Skin epidermis (tissue), 12 donors: ENCODE measurements around the gene FADS2.
A peak's percentile ranks its signal among the peaks of the same experiment; 100 is the strongest.

Source experiments
- H3K27ac ChIP-seq, 21 experiments: fragments of 200-600 bp; sonication (generic) in 11 of 21; one replicate each; pipeline ENCODE4 v1.5.0; 2020; ENCODE audit warnings: mild to moderate bottlenecking in 3 of 21, inconsistent platforms in 2 of 21, moderate library complexity in 2 of 21
- H3K4me3 ChIP-seq, 7 experiments: fragments of 200-600 bp; sonication (generic) in 2 of 7; one replicate each; pipeline ENCODE4 v1.5.0; 2020; ENCODE audit warnings: inconsistent platforms in 2 of 7, mild to moderate bottlenecking in 2 of 7, moderate library complexity in 1 of 7

FADS2 gene

DNA sequence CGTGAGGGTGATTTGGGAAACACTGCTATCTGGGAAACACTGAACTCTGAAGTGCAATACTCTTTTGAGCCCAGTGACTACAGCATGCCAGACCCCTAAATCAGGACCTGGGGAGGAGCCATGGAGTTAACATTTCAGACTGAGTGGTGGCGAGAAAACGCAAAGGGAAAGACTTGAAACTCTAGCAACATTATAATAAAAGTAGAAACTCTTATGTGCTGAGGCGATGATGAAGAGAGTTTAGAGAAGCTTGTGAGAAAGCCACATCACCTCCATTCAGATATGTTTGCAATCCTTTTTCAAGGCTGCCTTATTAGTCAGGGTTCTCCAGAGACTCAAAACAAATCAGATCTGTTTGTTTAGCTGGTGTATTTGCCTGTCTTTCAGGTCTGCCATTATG is 33.5 kb upstream of the FADS2 start:
- no peak overlapping the region for H3K27ac ChIP-seq
- no peak overlapping the region for H3K4me3 ChIP-seq

DNA sequence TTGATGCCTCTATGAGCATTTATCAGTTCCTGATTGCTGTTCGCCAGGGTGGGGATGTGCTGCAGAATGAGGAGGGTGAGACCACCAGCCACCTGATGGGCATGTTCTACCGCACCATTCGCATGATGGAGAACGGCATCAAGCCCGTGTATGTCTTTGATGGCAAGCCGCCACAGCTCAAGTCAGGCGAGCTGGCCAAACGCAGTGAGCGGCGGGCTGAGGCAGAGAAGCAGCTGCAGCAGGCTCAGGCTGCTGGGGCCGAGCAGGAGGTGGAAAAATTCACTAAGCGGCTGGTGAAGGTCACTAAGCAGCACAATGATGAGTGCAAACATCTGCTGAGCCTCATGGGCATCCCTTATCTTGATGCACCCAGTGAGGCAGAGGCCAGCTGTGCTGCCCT is 32.6 kb upstream of the FADS2 start:
- Histone ChIP-seq H3K4me3 (no peak overlapping the region), H3K27ac (no peak overlapping the region)

DNA sequence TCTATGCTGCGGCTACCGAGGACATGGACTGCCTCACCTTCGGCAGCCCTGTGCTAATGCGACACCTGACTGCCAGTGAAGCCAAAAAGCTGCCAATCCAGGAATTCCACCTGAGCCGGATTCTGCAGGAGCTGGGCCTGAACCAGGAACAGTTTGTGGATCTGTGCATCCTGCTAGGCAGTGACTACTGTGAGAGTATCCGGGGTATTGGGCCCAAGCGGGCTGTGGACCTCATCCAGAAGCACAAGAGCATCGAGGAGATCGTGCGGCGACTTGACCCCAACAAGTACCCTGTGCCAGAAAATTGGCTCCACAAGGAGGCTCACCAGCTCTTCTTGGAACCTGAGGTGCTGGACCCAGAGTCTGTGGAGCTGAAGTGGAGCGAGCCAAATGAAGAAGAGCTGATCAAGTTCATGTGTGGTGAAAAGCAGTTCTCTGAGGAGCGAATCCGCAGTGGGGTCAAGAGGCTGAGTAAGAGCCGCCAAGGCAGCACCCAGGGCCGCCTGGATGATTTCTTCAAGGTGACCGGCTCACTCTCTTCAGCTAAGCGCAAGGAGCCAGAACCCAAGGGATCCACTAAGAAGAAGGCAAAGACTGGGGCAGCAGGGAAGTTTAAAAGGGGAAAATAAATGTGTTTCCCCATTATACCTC is 32.1 kb upstream of the FADS2 start:
- no peak overlapping the region for H3K4me3 ChIP-seq
- H3K27ac ChIP-seq = no peak overlapping the region

DNA sequence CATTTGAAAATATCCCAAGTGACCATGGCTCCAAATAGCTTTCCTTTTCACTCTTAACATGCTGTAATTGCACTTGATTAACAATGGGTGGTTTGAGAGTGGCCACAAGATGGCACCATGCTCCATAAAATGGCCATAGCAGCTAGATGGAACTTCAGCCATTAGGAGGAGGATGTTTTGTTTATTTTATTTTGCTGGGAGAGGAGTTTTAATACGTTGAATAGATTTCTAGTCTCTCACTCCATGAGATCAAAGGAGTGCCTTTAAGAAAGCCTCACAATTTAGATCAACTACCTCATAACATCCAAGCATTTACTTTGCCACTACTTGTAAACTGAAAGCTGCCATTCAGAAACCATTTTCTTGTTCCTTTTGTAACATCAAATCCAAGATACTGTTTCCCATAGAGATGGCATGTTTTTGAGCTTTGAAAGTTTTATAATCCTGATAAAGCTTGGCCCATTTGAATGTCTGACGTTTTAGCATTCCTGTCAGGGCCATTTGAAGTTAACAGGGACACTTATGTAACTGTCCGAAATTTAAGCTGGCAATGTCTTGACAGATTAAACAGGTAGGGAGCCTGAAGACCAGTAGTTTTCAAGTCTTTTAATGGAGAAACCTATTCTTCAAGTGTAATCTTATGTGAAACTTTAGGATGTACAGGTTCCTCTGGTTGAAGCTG is 30.7 kb upstream of the FADS2 start:
- peak overlapping the region in 5 of 21 experiments; percentile 2 to 55 (median 36) for H3K27ac ChIP-seq

DNA sequence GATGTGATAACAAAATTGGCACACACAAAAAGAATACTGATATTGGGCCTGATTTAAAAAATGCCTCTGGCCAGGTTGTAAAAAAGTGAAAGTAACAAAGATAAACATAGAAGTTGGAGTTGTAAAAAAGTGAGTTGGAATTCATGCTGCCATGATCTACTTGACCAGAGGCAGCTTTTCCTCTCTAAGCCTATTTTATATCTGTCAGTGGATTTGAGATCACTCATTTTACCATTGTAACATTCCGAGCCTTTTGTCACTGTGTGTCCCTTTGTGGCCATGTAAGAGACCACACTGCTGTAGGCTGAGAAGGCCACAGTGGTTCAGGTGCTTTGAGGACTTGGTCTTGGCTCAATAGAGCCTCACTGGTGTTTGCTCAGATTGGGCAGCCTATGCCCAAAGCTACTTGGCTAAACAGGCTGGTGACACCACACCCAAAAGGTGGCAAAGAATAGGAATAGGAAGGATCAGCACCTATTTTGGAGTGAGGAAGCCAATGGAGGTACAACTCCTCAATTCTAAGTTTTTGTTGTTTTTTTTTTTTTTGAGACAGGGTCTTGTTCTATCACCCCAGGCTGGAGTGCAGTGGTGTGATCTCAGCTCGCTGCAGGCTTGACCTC is 28.3 kb upstream of the FADS2 start:
- Histone ChIP-seq H3K4me3 (no peak overlapping the region), H3K27ac (no peak overlapping the region)

More for the DNA sequence above, 30.7 kb upstream of the FADS2 start:
- H3K4me3 ChIP-seq = no peak overlapping the region

DNA sequence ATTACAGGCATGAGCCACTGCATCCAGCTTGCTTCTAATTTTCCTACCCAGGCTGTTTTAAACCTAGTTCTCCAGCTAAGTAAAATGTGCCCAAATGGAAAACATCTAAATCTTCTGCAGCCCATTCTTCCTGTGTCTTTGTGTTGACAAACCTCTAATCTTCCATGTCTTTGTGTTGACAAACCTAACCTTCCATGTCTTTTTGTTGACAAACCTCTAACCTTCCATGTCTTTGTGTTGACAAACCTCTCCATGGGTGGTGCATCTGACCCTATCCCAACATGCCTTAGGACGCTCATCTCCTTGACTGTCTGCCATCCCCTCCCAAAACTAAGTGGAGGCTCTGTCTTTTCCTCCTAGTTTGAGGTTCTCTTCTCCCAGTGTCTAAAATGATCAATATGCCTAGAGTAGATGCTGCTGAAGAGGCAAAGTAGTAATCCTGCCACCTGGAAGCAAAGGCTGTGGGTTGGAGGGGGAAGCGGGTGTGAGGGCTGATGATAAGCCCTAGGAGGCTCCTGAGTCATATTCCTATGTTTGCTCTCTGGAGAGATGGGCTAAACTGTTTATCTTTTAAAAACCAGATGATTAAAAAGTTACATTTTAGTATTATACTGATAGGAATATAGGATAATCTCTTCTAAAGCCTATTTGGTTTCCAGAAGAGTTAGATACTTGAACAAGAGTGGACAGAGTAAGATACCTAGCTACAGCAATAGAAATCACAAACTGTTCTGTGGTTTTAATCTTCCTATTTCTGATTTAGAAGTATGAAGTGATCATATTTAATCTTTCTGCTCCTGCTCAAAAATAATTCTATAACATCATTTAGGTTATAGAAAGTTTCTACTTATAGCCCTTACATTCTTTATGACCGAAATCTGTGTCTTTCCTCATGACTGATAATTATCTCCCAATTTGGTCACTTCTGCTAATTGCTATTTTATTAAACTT is 27.5 kb upstream of the FADS2 start:
- H3K4me3 ChIP-seq = no peak overlapping the region
- no peak overlapping the region for H3K27ac ChIP-seq

DNA sequence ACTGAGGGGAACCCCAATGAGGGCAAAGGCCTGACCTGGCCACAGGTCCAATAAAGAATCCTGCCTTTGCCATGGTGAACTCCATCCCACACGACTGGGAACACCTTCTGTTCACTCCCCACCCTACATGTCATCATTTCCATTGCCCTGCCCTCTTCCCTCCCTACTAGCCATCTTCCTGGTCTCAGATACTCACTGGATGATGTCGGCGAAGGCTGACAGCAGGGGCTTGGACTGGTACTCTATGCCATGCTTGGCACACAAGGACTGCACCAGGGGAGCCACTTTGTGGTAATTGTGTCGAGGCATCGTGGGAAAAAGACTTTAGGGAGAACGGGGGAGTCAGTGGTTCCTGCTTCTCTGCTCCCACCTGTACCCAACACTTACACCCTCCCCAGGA is 25.5 kb upstream of the FADS2 start:
- no peak overlapping the region for H3K4me3 ChIP-seq
- no peak overlapping the region for H3K27ac ChIP-seq

DNA sequence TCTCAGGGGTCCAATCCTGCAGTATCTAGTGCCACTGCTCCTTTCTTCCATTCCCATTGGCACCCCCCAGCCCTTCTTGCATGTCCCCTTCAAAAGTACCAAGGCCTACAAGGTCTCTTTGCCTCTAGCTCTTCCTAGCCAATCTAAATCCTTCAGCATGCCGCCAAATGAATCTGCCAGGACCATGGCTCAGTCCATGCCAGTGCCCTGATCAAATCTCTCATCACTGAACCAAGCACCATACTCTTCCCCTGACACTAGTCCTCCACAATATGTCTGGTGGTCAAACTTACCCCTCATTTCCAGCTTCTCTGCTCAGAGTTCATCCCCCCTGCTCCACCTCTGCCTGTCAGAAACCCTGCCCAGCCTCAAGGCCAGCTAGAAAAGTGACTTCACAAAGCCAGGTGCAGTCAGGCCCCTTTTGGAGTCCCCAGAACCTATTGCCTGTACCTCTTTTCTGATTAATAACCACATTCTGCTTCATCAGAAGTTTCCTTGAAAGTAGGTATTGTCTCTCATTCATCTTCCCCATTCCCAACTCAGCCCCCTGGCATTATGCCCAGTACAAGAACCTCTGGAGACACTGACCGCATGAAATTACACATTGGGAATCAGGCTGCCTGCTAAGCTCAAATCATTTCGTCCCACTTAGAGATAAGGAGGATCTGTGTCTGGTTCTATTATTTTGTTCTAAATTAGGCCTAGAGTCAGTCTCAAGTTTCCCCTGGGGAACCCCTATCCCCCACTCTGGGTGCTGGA is 24.0 kb upstream of the FADS2 start:
- H3K4me3 ChIP-seq = no peak overlapping the region
- no peak overlapping the region for H3K27ac ChIP-seq

DNA sequence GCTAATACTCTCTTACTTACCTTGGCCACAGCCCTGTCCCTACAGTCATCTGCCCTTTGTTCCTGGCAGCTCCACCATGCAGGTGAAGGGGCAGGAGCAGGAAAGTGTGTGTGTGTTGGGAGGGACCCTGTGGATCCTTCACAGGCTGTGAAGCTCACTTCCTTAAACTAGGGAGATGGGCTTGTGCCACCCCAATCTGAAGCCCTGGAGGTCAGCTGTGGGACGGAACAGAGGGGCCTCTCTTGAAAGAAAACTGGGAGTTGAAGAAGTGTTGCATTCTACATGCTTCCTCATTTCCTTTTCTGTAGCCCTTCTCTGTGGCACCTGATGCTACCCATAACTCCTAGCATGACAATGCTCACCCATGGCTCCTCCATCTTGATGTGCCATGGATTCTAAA is 23.0 kb upstream of the FADS2 start:
- Histone ChIP-seq H3K4me3 (no peak overlapping the region), H3K27ac (no peak overlapping the region)

DNA sequence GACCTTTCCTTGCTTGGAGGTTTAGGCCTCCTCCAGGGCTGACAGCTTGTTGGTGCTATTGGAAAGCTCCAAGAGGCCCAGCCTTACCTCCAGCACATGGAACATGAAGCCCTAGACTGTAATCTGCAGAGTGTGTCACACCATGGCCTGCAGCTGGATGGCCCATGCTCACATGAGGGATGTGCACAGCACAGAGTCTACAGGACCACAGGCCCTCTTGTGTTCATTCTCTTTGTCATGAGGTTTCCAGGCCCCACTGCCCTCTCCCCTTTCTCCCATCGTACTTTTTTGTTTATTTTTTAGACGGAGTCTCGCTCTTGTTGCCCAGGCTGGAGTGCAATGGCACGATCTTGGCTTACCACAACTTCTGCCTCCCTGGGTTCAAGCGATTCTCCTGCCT is 21.3 kb upstream of the FADS2 start:
- Histone ChIP-seq H3K4me3 (no peak overlapping the region), H3K27ac (no peak overlapping the region)

DNA sequence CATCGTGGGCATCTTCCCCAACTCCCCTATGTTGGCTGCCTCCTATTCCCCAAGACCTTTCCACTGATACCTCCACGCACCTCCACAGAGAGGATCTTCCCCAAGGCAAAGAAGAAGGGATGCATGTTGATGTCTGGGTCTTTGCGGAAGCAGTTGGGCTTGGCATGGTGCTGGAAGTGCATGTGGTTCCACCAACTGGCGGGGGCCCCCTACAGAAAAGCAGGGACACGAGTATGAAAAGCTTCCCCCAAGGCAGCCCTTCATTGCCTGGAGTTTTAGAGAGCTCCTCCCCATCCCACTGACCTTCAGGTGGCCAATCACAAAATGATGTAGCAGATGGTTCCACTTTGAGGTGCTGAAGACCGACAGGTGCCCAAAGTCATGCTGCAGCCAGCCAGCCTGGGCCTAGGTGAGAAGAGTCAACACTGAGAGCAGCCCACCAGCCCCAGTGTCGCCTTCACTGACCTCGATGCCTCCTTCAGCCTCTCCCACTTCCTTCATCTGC is 17.4 kb upstream of the FADS2 start:
- Histone ChIP-seq H3K4me3 (no peak overlapping the region), H3K27ac (no peak overlapping the region)

DNA sequence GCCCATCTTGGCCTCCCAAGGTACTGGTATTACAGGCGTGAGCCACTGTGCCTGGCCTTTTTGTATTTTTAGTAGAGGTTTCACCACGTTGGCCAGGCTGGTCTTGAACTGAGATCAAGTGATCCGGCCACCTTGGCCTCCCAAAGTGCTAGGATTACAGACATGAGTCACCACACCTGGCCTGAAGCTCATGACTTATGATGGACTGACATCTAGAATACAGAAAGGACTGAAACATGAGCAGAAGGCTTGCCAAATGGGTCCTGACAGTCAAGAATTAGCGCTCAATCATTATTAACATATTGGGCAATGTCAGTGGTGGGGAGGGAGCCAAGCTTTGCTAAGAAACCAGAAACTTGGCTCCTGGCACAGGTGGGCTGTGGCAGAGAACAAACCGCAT is 16.3 kb upstream of the FADS2 start:
- Histone ChIP-seq H3K4me3 (no peak overlapping the region), H3K27ac (no peak overlapping the region)

DNA sequence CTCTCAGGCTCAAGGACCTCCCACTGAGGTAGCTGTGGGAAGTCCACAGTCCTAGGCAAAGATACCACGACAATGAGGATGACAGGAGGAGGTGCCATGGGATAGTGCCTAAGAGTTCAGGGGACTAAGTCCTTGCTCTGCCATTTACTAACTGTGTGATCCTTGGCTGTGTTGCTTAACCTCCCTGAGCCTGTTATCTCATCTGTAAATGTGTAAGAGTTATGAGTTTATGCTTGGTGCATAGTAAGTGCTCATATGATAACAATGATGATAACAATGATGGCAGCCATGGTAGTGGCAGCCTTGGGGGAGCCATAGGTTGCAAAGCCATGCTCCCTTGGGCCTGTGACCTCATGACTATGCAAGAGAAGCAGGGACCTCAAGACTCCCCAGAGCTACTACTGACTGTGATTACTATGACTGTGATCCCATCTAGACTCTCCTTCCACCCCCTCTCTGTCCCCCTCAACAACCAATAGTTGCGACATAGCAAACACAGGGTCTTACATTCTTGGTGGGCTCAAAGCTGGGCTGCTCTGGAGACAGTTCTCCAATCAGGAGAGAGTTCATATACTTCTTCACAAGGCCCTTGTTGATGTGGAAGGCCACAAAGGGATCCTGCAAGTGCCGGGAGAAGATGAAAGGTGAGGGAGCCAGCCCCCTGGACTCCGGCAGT is 15.2 kb upstream of the FADS2 start:
- H3K27ac ChIP-seq = no peak overlapping the region
- no peak overlapping the region for H3K4me3 ChIP-seq

DNA sequence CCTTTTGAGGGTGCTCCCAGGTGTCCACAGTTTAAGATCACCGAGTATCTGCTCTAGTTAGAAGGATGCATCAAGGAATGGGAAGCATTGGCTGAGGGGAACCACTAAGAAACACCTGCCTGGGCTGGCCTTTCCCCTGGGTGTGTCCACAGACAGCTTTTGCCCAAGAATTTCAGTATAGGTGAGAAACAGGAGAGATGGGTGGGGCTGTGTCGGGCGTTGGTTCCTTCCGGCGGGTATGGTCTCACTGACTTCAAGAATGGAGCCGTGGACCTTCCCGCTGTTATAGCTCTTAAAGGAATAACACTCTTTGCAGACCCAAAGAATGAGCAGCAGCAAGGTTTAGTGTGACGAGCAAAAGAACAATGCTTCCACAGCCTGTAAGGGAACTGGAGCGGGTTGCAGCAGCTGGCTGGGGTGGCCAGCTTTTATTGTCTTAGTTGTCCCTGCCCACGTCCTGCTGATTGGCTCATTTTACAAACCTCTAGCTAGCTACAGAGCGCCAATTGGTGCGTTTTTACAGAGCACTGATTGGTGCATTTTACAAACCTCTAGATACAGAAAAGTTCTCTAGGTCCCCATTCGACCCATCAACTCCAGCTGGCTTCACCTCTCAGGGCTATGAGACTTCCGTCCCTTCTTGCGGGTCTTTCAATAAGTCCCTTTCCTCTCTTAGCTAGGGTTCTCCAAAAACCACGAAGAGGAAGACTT is 13.7 kb upstream of the FADS2 start:
- H3K27ac ChIP-seq = peak overlapping the region in 19 of 21 experiments; percentile 27 to 96 (median 88)
- peak overlapping the region; percentile 50 to 82 (median 53) for H3K4me3 ChIP-seq

DNA sequence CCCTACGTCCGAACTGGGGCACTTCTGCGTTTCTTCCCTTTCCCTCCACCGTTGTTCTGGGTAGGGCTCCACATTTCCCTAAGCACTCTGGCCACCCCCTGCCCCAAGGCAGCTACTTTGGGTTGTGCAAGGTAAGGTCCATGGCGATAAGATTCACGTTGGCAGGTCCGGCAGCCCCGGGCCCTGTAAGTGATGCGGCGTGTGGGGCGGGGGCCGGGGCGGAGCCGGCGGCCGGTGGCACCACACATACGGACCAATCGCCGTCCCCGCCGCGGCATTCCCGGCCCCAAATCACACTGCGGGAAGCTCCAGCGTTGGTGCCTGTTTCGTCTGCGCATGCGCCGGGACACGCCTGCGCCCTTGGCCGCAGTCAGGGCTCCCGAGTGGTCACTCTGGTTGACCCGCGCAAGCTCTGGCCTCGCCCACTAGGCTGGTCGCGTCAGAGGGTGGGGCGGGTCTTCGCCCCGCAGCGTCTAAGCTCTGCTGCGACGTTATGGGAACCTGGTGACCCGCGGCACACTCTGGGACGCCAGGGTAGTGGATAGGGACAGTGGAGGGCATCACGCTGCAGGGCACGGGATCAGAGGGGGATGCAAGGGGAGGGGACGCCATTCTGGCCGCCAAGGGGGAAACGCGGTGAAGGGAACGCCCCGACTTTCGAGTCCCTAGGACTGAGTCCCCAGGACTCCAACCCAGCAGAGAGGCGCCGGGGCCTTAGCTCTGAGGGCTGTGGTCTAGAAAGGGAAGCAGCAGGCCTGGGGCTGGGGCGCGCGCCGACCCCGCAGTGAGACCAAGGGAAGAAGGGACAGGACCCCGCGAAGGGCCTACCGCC is 12.9 kb upstream of the FADS2 start:
- Histone ChIP-seq H3K4me3 (peak overlapping the region; percentile 50 to 82 (median 53)), H3K27ac (peak overlapping the region; percentile 10 to 96 (median 88))

DNA sequence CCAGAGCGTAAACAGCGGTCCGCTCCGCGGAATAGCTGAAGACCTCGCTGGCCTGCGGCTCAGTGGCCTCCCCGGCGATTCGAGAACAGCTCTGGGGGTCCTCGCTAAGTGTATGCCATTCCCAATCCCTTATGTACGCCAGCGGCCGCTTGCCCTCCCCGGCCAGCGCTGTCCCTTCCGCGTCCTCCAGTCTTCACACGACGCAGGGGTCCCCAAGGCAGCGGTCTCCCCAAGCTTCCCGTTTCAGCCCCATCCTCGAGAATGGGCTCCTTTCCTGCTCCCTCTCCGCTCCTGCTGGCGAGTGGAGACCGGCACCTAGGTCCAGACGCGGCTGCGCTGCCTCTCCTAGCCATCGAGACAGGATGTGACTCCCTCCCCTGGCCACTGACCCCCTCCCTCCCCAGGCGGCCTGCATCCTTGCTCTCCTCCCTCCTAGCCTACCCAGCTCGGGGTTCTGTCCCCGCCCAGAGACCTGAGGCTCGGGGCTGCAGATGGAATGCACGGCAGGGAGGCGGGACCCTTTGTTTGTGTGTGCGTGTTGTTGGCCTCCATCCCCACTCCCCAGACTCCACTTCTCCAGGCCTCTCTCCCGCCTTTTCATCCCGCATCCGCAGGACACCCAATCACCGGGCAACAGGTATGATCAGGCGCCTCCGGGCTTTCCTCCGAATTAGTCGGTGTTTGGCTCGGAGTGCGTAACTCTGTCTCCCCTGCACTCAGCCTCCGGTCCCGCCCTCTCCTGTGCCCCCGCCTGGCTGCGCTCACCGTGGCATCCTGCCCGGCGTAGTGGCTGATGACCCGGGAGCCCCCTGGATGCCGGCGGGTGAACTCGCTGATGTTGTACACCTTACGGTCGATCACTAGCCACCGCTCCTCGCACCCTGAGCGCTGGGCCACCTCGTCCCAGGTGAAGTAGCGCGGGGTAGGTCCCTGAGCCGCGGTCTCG is 12.0 kb upstream of the FADS2 start:
- H3K27ac ChIP-seq = peak overlapping the region; percentile 10 to 96 (median 88)
- peak overlapping the region; percentile 50 to 82 (median 53) for H3K4me3 ChIP-seq
